Gastroesophageal sphincter (tissue), 3 donors: ENCODE results near the gene EPHA8.

ENCODE experiments used
- CTCF ChIP-seq, 4 experiments: fragments of 200-600 bp in 2 of 4; fragments of 450-650 bp in 2 of 4; sonication (generic) in 1 of 4; IDR thresholded peaks; one replicate each; pipeline ENCODE4 v1.5.1; 2017 to 2019; ENCODE audit warnings: antibody characterized with exemption in 4 of 4, mild to moderate bottlenecking in 2 of 4, moderate library complexity in 2 of 4
- POLR2A ChIP-seq, 2 donors: fragments of 450-650 bp; IDR thresholded peaks; one replicate each; pipeline ENCODE4 v1.6.1; 2017; ENCODE audit warnings: antibody characterized with exemption in 2 of 2, mild to moderate bottlenecking in 2 of 2, moderate library complexity in 1 of 2

- TF ChIP-seq POLR2A (IDR thresholded peaks at IDR 0.05) = no peak
- TF ChIP-seq CTCF (IDR thresholded peaks at IDR 0.05) = no peak
These were observed 45.3 kb upstream of the EPHA8 start for GRCh38 chr1:22517956-22518355.
